Prostate gland (tissue), 2 donors: ENCODE results near the gene INHBC. TPM values are rescaled to one million over a fixed set of nuclear protein-coding genes. Genes with fewer than 3 reads are reported as not detected.
"Not testable (repeated sequence)": the region's sequence is repeated elsewhere in the genome, so short reads cannot be mapped to it uniquely, and the experiment has no call there.

Experiments used
- DNase-seq: peaks from one replicate; pipeline ENCODE4 v3.0.0-alpha.2; 2019; ENCODE audit warnings: low spot score
- H3K27ac ChIP-seq, 2 donors: fragments of 200-600 bp; sonication (generic); 2 replicates each; pipeline ENCODE4 v1.5.1; 2017 to 2019
- H3K27me3 ChIP-seq: fragments of 200-600 bp; sonication (generic); replicated peaks from 2 replicates; pipeline ENCODE4 v1.5.1; 2019; ENCODE audit not compliant: insufficient read depth
- H3K36me3 ChIP-seq, 2 donors: fragments of 200-600 bp; sonication (generic); 1 replicate in 1 of 2; 2 replicates in 1 of 2; pipeline versions ENCODE4 v1.5.1 to v1.8.1; 2017 to 2019
- H3K4me1 ChIP-seq: fragments of 200-600 bp; sonication (generic); replicated peaks from 2 replicates; pipeline ENCODE4 v1.5.1; 2019
- H3K4me3 ChIP-seq, 2 donors: fragments of 200-600 bp; sonication (generic); 2 replicates each; pipeline ENCODE4 v1.5.1; 2017 to 2019
- H3K9me3 ChIP-seq: fragments of 200-600 bp; sonication (generic); 2 replicates; pipeline ENCODE4 v1.5.1; 2017
- POLR2A ChIP-seq: fragments of 450-650 bp; IDR thresholded peaks from one replicate; pipeline ENCODE4 v1.6.1; 2016; ENCODE audit warnings: antibody characterized with exemption, mild to moderate bottlenecking
- POLR2AphosphoS5 ChIP-seq: sonication (generic); formaldehyde crosslinking; IDR thresholded peaks from one replicate; pipeline ENCODE4 v1.6.1; 2017; ENCODE audit warnings: antibody characterized with exemption
- WGBS: methylation state at CpG from one replicate; pipeline ENCODE4 v1.1.5; 2018; 5-methylcytosine and 5-hydroxymethylcytosine counted together
- intact Hi-C: fragments of 100-400 bp; cut with DNase I; formaldehyde crosslinking; loops from one replicate; pipeline ENCODE4 v1.14.2; 2022
- total RNA-seq, 2 donors: library from RNA; depleted of rRNA; stranded (reverse); fragments of >200 nt; gene quantifications; one replicate each; pipeline ENCODE4 v1.1.0, GENCODE V29; 2016
- TF ChIP-seq, protein P1 (sequence below), 4 experiments: fragments of 200-600 bp in 2 of 4; fragments of 450-650 bp in 2 of 4; sonication (generic) in 2 of 4; IDR thresholded peaks; 1 replicate in 3 of 4; 2 replicates in 1 of 4; pipeline ENCODE4 v1.5.1; 2016 to 2019; ENCODE audit warnings: antibody characterized with exemption in 4 of 4, mild to moderate bottlenecking in 2 of 4, moderate library complexity in 2 of 4

INHBC gene
- total RNA-seq, 2 donors from 2014 or later = 0.46 to 0.57 TPM

DNA sequence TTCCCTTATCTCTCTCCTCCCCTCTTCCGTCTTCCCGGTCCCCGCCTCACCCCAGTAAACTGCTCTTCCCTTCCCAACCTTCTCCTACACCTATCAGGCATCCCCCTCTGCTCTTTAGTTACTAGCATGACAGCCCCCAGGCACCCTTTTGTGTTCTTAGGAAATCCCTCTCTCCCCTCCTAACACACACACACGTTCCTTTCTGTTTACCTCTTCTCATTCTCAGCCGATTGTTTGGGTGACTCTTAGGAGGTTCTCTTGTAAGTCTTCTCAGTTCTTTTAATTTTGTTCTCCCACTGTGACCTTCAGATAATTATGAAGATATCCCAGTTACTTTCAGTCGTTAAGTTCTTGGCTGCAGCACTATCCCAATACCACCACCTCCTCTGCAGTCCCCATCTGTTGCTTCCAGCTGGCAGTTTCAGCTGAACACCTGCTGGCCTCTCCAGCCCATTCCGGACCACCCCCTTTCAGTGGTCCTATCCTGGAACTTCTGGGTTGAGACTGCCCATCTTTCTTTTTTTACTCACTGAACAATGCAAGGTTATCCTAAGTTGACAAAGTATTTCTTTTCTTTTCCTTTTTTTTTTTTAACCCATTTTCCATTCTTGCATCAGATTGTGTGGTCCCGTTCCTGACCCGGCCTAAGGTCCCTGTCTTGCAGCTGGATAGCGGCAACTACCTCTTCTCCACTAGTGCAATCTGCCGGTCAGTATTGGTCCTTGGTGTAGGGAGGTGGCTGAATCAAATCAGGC lies 54.0 kb downstream of the INHBC start:
- H3K27ac ChIP-seq = peak overlapping the region; percentile 61 to 87
- TF ChIP-seq, protein P1, sequence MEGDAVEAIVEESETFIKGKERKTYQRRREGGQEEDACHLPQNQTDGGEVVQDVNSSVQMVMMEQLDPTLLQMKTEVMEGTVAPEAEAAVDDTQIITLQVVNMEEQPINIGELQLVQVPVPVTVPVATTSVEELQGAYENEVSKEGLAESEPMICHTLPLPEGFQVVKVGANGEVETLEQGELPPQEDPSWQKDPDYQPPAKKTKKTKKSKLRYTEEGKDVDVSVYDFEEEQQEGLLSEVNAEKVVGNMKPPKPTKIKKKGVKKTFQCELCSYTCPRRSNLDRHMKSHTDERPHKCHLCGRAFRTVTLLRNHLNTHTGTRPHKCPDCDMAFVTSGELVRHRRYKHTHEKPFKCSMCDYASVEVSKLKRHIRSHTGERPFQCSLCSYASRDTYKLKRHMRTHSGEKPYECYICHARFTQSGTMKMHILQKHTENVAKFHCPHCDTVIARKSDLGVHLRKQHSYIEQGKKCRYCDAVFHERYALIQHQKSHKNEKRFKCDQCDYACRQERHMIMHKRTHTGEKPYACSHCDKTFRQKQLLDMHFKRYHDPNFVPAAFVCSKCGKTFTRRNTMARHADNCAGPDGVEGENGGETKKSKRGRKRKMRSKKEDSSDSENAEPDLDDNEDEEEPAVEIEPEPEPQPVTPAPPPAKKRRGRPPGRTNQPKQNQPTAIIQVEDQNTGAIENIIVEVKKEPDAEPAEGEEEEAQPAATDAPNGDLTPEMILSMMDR (IDR thresholded peaks at IDR 0.05) = no peak
- no peak for TF ChIP-seq POLR2AphosphoS5
- TF ChIP-seq POLR2A = no peak
- WGBS = 30% methylated on average over 11 of the region's 11 CpGs

DNA sequence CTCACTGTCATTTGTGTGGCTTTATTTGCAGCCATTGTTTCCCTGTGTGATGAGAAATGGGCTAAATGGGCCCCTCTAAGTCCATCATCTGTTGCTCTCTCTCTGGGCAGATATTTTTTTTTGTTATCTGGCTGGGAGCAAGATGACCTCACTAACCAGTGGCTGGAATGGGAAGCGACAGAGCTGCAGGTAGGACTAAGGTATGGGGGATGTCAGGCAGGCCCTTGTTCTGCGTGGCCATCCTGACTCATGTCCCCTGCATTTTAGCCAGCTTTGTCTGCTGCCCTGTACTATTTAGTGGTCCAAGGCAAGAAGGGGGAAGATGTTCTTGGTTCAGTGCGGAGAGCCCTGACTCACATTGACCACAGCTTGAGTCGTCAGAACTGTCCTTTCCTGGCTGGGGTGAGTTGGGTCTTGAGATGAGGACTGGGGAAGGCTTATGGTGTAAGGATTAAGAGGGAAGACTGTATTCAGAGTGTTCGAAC lies 54.6 kb downstream of the INHBC start:
- H3K4me3 ChIP-seq = no peak overlapping the region
- peak overlapping the region; percentile 61 to 87 for H3K27ac ChIP-seq
- WGBS = 91% methylated on average over 5 of the region's 5 CpGs
- TF ChIP-seq POLR2AphosphoS5 (no peak), POLR2A (no peak)
- TF ChIP-seq, protein P1 (IDR thresholded peaks at IDR 0.05) = no peak
- peaks cover 10% of the 10 kb centered on the region for H3K4me1 ChIP-seq
- no peaks in the 10 kb centered on the region for H3K27me3 ChIP-seq
- no peaks in the 10 kb centered on the region for H3K9me3 ChIP-seq
- H3K36me3 ChIP-seq = peaks cover 0 to 3% of the 10 kb centered on the region in 2 donors
- DNase-seq = no peak
- intact Hi-C loops = no loop called here

More for the DNA sequence above, 54.0 kb downstream of the INHBC start:
- no peaks in the 10 kb centered on the region for H3K27me3 ChIP-seq
- no peaks in the 10 kb centered on the region for H3K9me3 ChIP-seq
- H3K4me1 ChIP-seq = peaks cover 10% of the 10 kb centered on the region
- peak overlapping the region; percentile 62 to 75 for H3K4me3 ChIP-seq
- intact Hi-C loops = no loop called here
- no peak for DNase-seq
- peaks cover 0 to 3% of the 10 kb centered on the region in 2 donors for H3K36me3 ChIP-seq

GRCh38 chr12:57490126-57490525 lies 55.5 kb downstream of the INHBC start:
- intact Hi-C loops = no loop called here
- H3K36me3 ChIP-seq = peaks cover 0 to 3% of the 10 kb centered on the region in 2 donors
- WGBS = 97% methylated on average over 4 of the region's 4 CpGs
- no peak for TF ChIP-seq POLR2AphosphoS5
- TF ChIP-seq, protein P1 (IDR thresholded peaks at IDR 0.05) = no peak
- TF ChIP-seq POLR2A = no peak
- no peaks in the 10 kb centered on the region for H3K27me3 ChIP-seq
- H3K9me3 ChIP-seq = no peaks in the 10 kb centered on the region
- peaks cover 10% of the 10 kb centered on the region for H3K4me1 ChIP-seq
- H3K27ac ChIP-seq = peak overlapping the region; percentile 75 to 87
- H3K4me3 ChIP-seq = no peak overlapping the region
- no peak for DNase-seq

- Histone ChIP-seq H3K4me1 (peaks cover 10% of the 10 kb centered on the region), H3K4me3 (no peak overlapping the region), H3K9me3 (no peaks in the 10 kb centered on the region), H3K27me3 (no peaks in the 10 kb centered on the region), H3K27ac (peak overlapping the region; percentile 75 to 87), H3K36me3 (peaks cover 0 to 3% of the 10 kb centered on the region in 2 donors)
- intact Hi-C loops = no loop called here
- DNase-seq = peak; percentile 63
- 83% methylated on average over 15 of the region's 15 CpGs for WGBS
- TF ChIP-seq POLR2AphosphoS5 = peak; percentile 84
- no peak for TF ChIP-seq POLR2A
- TF ChIP-seq, protein P1 (IDR thresholded peaks at IDR 0.05) = no peak
These were observed 57.1 kb downstream of the INHBC start for GRCh38 chr12:57491393-57492280.

GRCh38 chr12:57495051-57495701 lies 60.6 kb downstream of the INHBC start:
- H3K4me3 ChIP-seq, intact Hi-C loops, H3K36me3 ChIP-seq, H3K27me3 ChIP-seq, H3K9me3 ChIP-seq, DNase-seq, H3K27ac ChIP-seq, H3K4me1 ChIP-seq: not testable (repeated sequence)
- WGBS = 92% methylated on average over 19 of the region's 48 CpGs
